Liver (tissue), 9 donors: Measurements from ENCODE around the gene HCN3. TPM values are rescaled to one million over a fixed set of nuclear protein-coding genes. Genes with fewer than 3 reads are reported as not detected.
"Not testable (repeated sequence)": the region's sequence is repeated elsewhere in the genome, so short reads cannot be mapped to it uniquely, and the experiment has no call there.

Experiments used
- DNase-seq: peaks from one replicate; pipeline ENCODE4 v3.0.0-alpha.2; 2017; ENCODE audit warnings: low spot score
- H3K27ac ChIP-seq, 2 donors: one replicate each; pipeline ENCODE4 v1.7.0; 2013; ENCODE audit warnings: inconsistent platforms in 2 of 2, low read length in 2 of 2, control low read depth in 1 of 2, low read depth in 1 of 2, mild to moderate bottlenecking in 1 of 2
- H3K27me3 ChIP-seq, 4 donors: one replicate each; pipeline versions ENCODE4 v1.6.1 to v1.7.0; 2013; ENCODE audit warnings: low read length in 3 of 4, inconsistent platforms in 1 of 4, mild to moderate bottlenecking in 1 of 4, moderate library complexity in 1 of 4; ENCODE audit not compliant: control insufficient read depth in 4 of 4, insufficient read depth in 4 of 4
- H3K36me3 ChIP-seq, 4 donors: one replicate each; pipeline versions ENCODE4 v1.6.1 to v1.7.0; 2013; ENCODE audit warnings: low read length in 3 of 4, mild to moderate bottlenecking in 3 of 4, low read depth in 1 of 4, moderate library complexity in 1 of 4; ENCODE audit not compliant: control insufficient read depth in 4 of 4, insufficient read depth in 3 of 4
- H3K4me1 ChIP-seq, 4 donors: one replicate each; pipeline versions ENCODE4 v1.6.1 to v1.7.0; 2013; ENCODE audit warnings: low read length in 3 of 4, mild to moderate bottlenecking in 3 of 4, moderate library complexity in 1 of 4; ENCODE audit not compliant: control insufficient read depth in 4 of 4, insufficient read depth in 4 of 4
- H3K4me3 ChIP-seq, 3 donors: one replicate each; pipeline versions ENCODE4 v1.6.1 to v1.7.0; 2013; ENCODE audit warnings: low read length in 3 of 3, control low read depth in 1 of 3, low read depth in 1 of 3, mild to moderate bottlenecking in 1 of 3
- H3K9ac ChIP-seq, 2 donors: one replicate each; pipeline ENCODE4 v1.7.0; 2013; ENCODE audit warnings: low read length in 2 of 2, mild to moderate bottlenecking in 2 of 2, moderate library complexity in 2 of 2, control low read depth in 1 of 2, low read depth in 1 of 2
- H3K9me3 ChIP-seq, 4 donors: one replicate each; pipeline versions ENCODE4 v1.6.1 to v1.7.0; 2013; ENCODE audit warnings: low read length in 3 of 4; ENCODE audit not compliant: control insufficient read depth in 4 of 4
- EGR1 ChIP-seq, 2 donors: IDR thresholded peaks; 2 replicates each; pipeline ENCODE4 v1.6.1; 2016 to 2018; ENCODE audit warnings: antibody characterized with exemption in 2 of 2, low read depth in 2 of 2
- FOXA1 ChIP-seq: IDR thresholded peaks from 2 replicates; pipeline ENCODE4 v1.6.1; 2016; ENCODE audit warnings: antibody characterized with exemption
- FOXA2 ChIP-seq: IDR thresholded peaks from 2 replicates; pipeline ENCODE4 v1.6.1; 2016; ENCODE audit warnings: antibody characterized with exemption
- GABPA ChIP-seq, 2 donors: IDR thresholded peaks in 1 of 2; conservative IDR thresholded peaks in 1 of 2; 2 replicates each; pipeline ENCODE4 v1.6.1; 2016; ENCODE audit warnings: antibody characterized with exemption in 2 of 2, mild to moderate bottlenecking in 1 of 2, moderate library complexity in 1 of 2
- HNF4A ChIP-seq, 2 donors: conservative IDR thresholded peaks; 2 replicates each; pipeline ENCODE4 v1.6.1; 2016; ENCODE audit warnings: antibody characterized with exemption in 2 of 2, mild to moderate bottlenecking in 2 of 2
- JUND ChIP-seq, 2 donors: IDR thresholded peaks; 2 replicates each; pipeline ENCODE4 v1.6.1; 2016; ENCODE audit warnings: antibody characterized with exemption in 2 of 2
- NR2F2 ChIP-seq: IDR thresholded peaks from 2 replicates; pipeline ENCODE4 v1.6.1; 2016; ENCODE audit warnings: antibody characterized with exemption
- RAD21 ChIP-seq, 2 donors: IDR thresholded peaks; 2 replicates each; pipeline ENCODE4 v1.6.1; 2016; ENCODE audit warnings: antibody characterized with exemption in 2 of 2, mild to moderate bottlenecking in 2 of 2
- REST ChIP-seq: IDR thresholded peaks from 2 replicates; pipeline ENCODE4 v1.6.1; 2016; ENCODE audit warnings: antibody characterized with exemption, mild to moderate bottlenecking
- RXRA ChIP-seq, 2 donors: IDR thresholded peaks; 2 replicates each; pipeline ENCODE4 v1.6.1; 2017 to 2018; ENCODE audit warnings: antibody characterized with exemption in 2 of 2, mild to moderate bottlenecking in 1 of 2
- SP1 ChIP-seq: IDR thresholded peaks from 2 replicates; pipeline ENCODE4 v1.6.1; 2018; ENCODE audit warnings: antibody characterized with exemption, mild to moderate bottlenecking
- TAF1 ChIP-seq: conservative IDR thresholded peaks from 2 replicates; pipeline ENCODE4 v1.6.1; 2016; ENCODE audit warnings: antibody characterized with exemption, mild to moderate bottlenecking
- YY1 ChIP-seq: IDR thresholded peaks from 2 replicates; pipeline ENCODE4 v1.6.1; 2016; ENCODE audit warnings: antibody characterized with exemption, mild to moderate bottlenecking
- ZBTB33 ChIP-seq: IDR thresholded peaks from 2 replicates; pipeline ENCODE4 v1.6.1; 2016; ENCODE audit warnings: antibody characterized with exemption
- WGBS: extraction: QIAGEN DNeasy Blood & Tissue Kit; methylation state at CpG from one replicate; pipeline ENCODE4 v1.1.7; 2013; 5-methylcytosine and 5-hydroxymethylcytosine counted together
- polyA plus RNA-seq, 2 donors: library from polyadenylated mRNA; stranded (reverse) in 1 of 2; unstranded in 1 of 2; fragments of 200-250 nt in 1 of 2; fragments of >200 nt in 1 of 2; fragmentation: Nextera tagmentation in 1 of 2; extraction: Ambion mirVana in 1 of 2; gene quantifications; one replicate each; pipeline versions ENCODE4 v1.2.1 to v1.2.3, GENCODE V29; 2013 to 2015
- total RNA-seq, 2 donors: library from RNA; depleted of rRNA; stranded (reverse); fragments of >200 nt; gene quantifications; one replicate each; pipeline ENCODE4 v1.2.3, GENCODE V29; 2014
- TF ChIP-seq, protein P1 (sequence below): IDR thresholded peaks from 2 replicates; pipeline ENCODE4 v1.6.1; 2016; ENCODE audit warnings: antibody characterized with exemption
- TF ChIP-seq, protein P2 (sequence below): fragments of 150-350 bp; IDR thresholded peaks from 2 replicates; pipeline ENCODE4 v1.5.1; 2017; ENCODE audit warnings: improper control_type of control experiment, low read depth, low read length; ENCODE audit not compliant: missing input control
- donor health status: healthy.
- donor health status: healthy.
- donor health status: healthy.
- donor health status: healthy.
- donor health status: healthy.

The HCN3 gene
- total and polyA plus RNA-seq, 4 donors, result 0.33 to 1.5 (median 0.93) TPM

- Histone ChIP-seq H3K4me1 (peaks cover 3 to 14% (median 8%) of the 10 kb centered on the region in 4 donors), H3K36me3 (no peaks in the 10 kb centered on the region), H3K27ac (peak overlapping the region; percentile 60 to 81), H3K4me3 (peak overlapping the region; percentile 42 to 74 (median 62)), H3K9me3 (no peaks in the 10 kb centered on the region), H3K9ac (peak overlapping the region in 1 of 2 donors; percentile 45), H3K27me3 (no peaks in the 10 kb centered on the region)
- DNase-seq, result no peak
- WGBS, result 66% methylated on average over 9 of the region's 9 CpGs
- TF ChIP-seq ZBTB33 (no peak), TAF1 (no peak), RAD21 (IDR thresholded peaks at IDR 0.05) (no peak), FOXA1 (no peak), GABPA (IDR thresholded peaks at IDR 0.05 in 1 of 2, conservative IDR thresholded peaks at IDR 0.05 in 1 of 2) (no peak), RXRA (IDR thresholded peaks at IDR 0.05) (no peak), SP1 (no peak), REST (no peak), NR2F2 (no peak), HNF4A (conservative IDR thresholded peaks at IDR 0.05) (no peak), YY1 (no peak), EGR1 (IDR thresholded peaks at IDR 0.05; ENCODE audit: low read depth in 2 of 2) (no peak), FOXA2 (no peak), JUND (IDR thresholded peaks at IDR 0.05) (no peak)
- TF ChIP-seq, protein P1, sequence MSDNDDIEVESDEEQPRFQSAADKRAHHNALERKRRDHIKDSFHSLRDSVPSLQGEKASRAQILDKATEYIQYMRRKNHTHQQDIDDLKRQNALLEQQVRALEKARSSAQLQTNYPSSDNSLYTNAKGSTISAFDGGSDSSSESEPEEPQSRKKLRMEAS, result no peak
- TF ChIP-seq, protein P2, sequence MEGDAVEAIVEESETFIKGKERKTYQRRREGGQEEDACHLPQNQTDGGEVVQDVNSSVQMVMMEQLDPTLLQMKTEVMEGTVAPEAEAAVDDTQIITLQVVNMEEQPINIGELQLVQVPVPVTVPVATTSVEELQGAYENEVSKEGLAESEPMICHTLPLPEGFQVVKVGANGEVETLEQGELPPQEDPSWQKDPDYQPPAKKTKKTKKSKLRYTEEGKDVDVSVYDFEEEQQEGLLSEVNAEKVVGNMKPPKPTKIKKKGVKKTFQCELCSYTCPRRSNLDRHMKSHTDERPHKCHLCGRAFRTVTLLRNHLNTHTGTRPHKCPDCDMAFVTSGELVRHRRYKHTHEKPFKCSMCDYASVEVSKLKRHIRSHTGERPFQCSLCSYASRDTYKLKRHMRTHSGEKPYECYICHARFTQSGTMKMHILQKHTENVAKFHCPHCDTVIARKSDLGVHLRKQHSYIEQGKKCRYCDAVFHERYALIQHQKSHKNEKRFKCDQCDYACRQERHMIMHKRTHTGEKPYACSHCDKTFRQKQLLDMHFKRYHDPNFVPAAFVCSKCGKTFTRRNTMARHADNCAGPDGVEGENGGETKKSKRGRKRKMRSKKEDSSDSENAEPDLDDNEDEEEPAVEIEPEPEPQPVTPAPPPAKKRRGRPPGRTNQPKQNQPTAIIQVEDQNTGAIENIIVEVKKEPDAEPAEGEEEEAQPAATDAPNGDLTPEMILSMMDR, result no peak
Observed at GRCh38 chr1:155228096-155228427, 49.2 kb upstream of the HCN3 start.

- peaks cover 2 to 13% (median 8%) of the 10 kb centered on the region in 4 donors for H3K4me1 ChIP-seq
- not testable (repeated sequence) for DNase-seq, H3K9ac ChIP-seq, H3K4me3 ChIP-seq, H3K36me3 ChIP-seq, H3K27me3 ChIP-seq, H3K27ac ChIP-seq, H3K9me3 ChIP-seq
- WGBS, result 53% methylated on average over 3 of the region's 3 CpGs
Observed at GRCh38 chr1:155231302-155231701, 46.0 kb upstream of the HCN3 start.

- not testable (repeated sequence) for H3K9ac ChIP-seq, H3K4me3 ChIP-seq, H3K4me1 ChIP-seq, DNase-seq, H3K27ac ChIP-seq, H3K9me3 ChIP-seq, H3K27me3 ChIP-seq
- H3K36me3 ChIP-seq, result peaks cover 0 to 13% (median 4%) of the 10 kb centered on the region in 4 donors
- WGBS, result 82% methylated on average over 13 of the region's 13 CpGs
Observed at GRCh38 chr1:155232001-155232978, 45.0 kb upstream of the HCN3 start.

- H3K9me3 ChIP-seq, H3K27me3 ChIP-seq, H3K27ac ChIP-seq, H3K4me3 ChIP-seq, H3K4me1 ChIP-seq, DNase-seq, H3K9ac ChIP-seq: not testable (repeated sequence)
- H3K36me3 ChIP-seq, result peaks cover 0 to 17% (median 7%) of the 10 kb centered on the region in 4 donors
- 98% methylated on average over 2 of the region's 5 CpGs for WGBS
Observed at GRCh38 chr1:155233502-155233901, 43.8 kb upstream of the HCN3 start.
